Gastroesophageal sphincter (tissue), 4 donors: ENCODE data around the gene RAPGEF1. TPM values are rescaled to one million over a fixed set of nuclear protein-coding genes. Genes with fewer than 3 reads are reported as not detected.
A peak's percentile ranks its signal among the peaks of the same experiment; 100 is the strongest.

Experiments
- ATAC-seq: fragments of 150-250 bp; one replicate; pipeline ENCODE4 v1.9.1; 2016; ENCODE audit warnings: mild to moderate bottlenecking, moderate library complexity
- H3K27ac ChIP-seq, 4 donors: fragments of 200-600 bp; sonication (generic) in 3 of 4; 1 replicate in 3 of 4; 2 replicates in 1 of 4; pipeline ENCODE4 v1.5.1; 2016 to 2019
- H3K27me3 ChIP-seq: fragments of 200-600 bp; sonication (generic); one replicate; pipeline ENCODE4 v1.5.1; 2019
- H3K36me3 ChIP-seq, 2 donors: fragments of 200-600 bp; sonication (generic); one replicate each; pipeline ENCODE4 v1.5.1; 2019; ENCODE audit warnings: control low read depth in 1 of 2
- H3K4me1 ChIP-seq, 3 donors: fragments of 200-600 bp; sonication (generic); 1 replicate in 2 of 3; 2 replicates in 1 of 3; pipeline ENCODE4 v1.5.1; 2016 to 2019; ENCODE audit warnings: control low read depth in 2 of 3
- H3K4me3 ChIP-seq, 2 donors: fragments of 200-600 bp; sonication (generic); one replicate each; pipeline ENCODE4 v1.5.1; 2019; ENCODE audit warnings: mild to moderate bottlenecking in 1 of 2, moderate library complexity in 1 of 2
- H3K9me3 ChIP-seq, 3 donors: fragments of 200-600 bp; sonication (generic); one replicate each; pipeline ENCODE4 v1.5.1; 2017 to 2019; ENCODE audit warnings: control low read depth in 2 of 3
- EP300 ChIP-seq: sonication (generic); formaldehyde crosslinking; IDR thresholded peaks from one replicate; pipeline ENCODE4 v1.6.1; 2017; ENCODE audit warnings: antibody characterized with exemption, mild to moderate bottlenecking
- POLR2A ChIP-seq, 2 donors: fragments of 450-650 bp; IDR thresholded peaks; one replicate each; pipeline ENCODE4 v1.6.1; 2017; ENCODE audit warnings: antibody characterized with exemption in 2 of 2, mild to moderate bottlenecking in 2 of 2, moderate library complexity in 1 of 2
- POLR2AphosphoS5 ChIP-seq: sonication (generic); formaldehyde crosslinking; IDR thresholded peaks from one replicate; pipeline ENCODE4 v1.6.1; 2017; ENCODE audit warnings: antibody characterized with exemption
- WGBS, 2 donors: methylation state at CpG; one replicate each; pipeline ENCODE4 v1.1.5; 2018; ENCODE audit warnings: low coverage in 1 of 2; 5-methylcytosine and 5-hydroxymethylcytosine counted together
- total RNA-seq, 4 donors: library from RNA; depleted of rRNA; stranded (reverse); fragments of >200 nt; gene quantifications; one replicate each; pipeline ENCODE4 v1.1.0, GENCODE V29; 2016
- TF ChIP-seq, protein P1 (sequence below), 4 experiments: fragments of 200-600 bp in 2 of 4; fragments of 450-650 bp in 2 of 4; sonication (generic) in 1 of 4; IDR thresholded peaks; one replicate each; pipeline ENCODE4 v1.5.1; 2017 to 2019; ENCODE audit warnings: antibody characterized with exemption in 4 of 4, mild to moderate bottlenecking in 2 of 4, moderate library complexity in 2 of 4

Gene RAPGEF1
- total RNA-seq, 4 donors from 2014 or later, result 47.5 to 162 (median 77.6) TPM

DNA sequence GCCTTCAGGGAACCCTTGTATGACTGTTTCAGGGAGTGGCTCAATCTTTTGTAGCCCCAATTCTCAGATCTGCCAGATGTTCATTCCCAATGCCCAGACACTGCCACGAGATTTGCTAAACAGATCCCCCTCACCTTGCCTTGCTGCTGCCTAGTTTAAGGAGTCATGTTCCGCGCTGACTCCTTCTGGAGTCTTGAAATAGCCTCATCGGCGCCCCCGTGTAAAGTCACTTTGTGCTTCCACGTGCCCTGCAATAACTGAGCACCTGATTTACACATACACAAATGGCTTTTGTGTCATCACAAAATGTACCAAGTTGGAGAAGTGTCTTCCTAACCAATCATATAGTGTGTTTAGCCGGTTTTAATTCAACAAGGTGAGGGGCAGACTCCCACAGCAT lies 132.3 kb downstream of the RAPGEF1 start:
- Histone ChIP-seq H3K36me3 (peaks cover 0 to 43% of the 10 kb centered on the region in 2 donors), H3K4me1 (peaks cover 7 to 53% (median 38%) of the 10 kb centered on the region in 3 donors), H3K27ac (peak overlapping the region; percentile 79 to 96 (median 90)), H3K9me3 (no peaks in the 10 kb centered on the region), H3K4me3 (no peak overlapping the region), H3K27me3 (no peaks in the 10 kb centered on the region)
- ATAC-seq, result no peak
- TF ChIP-seq EP300 (no peak), POLR2AphosphoS5 (no peak), POLR2A (IDR thresholded peaks at IDR 0.05) (no peak)
- TF ChIP-seq, protein P1, sequence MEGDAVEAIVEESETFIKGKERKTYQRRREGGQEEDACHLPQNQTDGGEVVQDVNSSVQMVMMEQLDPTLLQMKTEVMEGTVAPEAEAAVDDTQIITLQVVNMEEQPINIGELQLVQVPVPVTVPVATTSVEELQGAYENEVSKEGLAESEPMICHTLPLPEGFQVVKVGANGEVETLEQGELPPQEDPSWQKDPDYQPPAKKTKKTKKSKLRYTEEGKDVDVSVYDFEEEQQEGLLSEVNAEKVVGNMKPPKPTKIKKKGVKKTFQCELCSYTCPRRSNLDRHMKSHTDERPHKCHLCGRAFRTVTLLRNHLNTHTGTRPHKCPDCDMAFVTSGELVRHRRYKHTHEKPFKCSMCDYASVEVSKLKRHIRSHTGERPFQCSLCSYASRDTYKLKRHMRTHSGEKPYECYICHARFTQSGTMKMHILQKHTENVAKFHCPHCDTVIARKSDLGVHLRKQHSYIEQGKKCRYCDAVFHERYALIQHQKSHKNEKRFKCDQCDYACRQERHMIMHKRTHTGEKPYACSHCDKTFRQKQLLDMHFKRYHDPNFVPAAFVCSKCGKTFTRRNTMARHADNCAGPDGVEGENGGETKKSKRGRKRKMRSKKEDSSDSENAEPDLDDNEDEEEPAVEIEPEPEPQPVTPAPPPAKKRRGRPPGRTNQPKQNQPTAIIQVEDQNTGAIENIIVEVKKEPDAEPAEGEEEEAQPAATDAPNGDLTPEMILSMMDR (IDR thresholded peaks at IDR 0.05), result no peak
- 31 to 94% methylated on average over 3 to 6 of the region's 8 CpGs for WGBS, 2 donors

DNA sequence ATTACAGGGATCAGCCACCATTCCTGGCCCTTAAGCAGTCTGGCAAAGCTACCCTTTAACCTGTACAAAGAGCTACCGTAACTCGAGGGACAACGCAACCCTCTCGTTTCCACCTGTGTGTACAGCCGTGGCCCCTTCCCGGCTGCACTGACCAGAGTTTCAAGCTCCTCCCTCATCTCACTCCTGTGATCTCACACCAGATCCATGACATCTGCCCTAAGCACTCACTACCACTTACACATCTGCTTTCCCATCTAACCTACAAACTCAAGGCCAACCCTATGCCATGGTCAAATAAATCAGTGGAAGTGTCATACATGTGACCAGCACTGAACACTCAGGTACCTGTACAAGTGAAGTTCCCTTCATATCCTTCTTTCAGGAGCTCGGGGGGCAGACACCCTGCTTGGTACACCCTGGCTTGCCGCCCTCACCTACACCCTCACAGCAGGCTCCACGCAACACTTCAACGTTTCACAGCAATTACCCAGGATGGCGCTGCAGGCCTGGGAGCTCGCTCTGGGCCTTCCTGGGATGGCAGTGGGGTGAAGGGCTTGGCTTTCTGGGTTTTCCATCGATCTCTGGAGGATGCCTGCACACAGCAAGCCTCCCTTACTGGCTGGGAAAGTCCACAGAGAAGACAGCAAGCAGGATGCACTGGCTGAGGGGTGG lies 132.8 kb downstream of the RAPGEF1 start:
- Histone ChIP-seq H3K27me3 (no peaks in the 10 kb centered on the region), H3K4me3 (no peak overlapping the region), H3K4me1 (peaks cover 7 to 53% (median 38%) of the 10 kb centered on the region in 3 donors), H3K36me3 (peaks cover 0 to 43% of the 10 kb centered on the region in 2 donors), H3K9me3 (no peaks in the 10 kb centered on the region), H3K27ac (peak overlapping the region in 3 of 4 donors; percentile 88 to 96 (median 91))
- TF ChIP-seq, protein P1 (IDR thresholded peaks at IDR 0.05), result no peak
- no peak for TF ChIP-seq POLR2A (IDR thresholded peaks at IDR 0.05)
- no peak for TF ChIP-seq POLR2AphosphoS5
- TF ChIP-seq EP300, result no peak
- WGBS, 2 donors, result 86 to 93% methylated on average over 3 to 4 of the region's 13 CpGs
- no peak for ATAC-seq

DNA sequence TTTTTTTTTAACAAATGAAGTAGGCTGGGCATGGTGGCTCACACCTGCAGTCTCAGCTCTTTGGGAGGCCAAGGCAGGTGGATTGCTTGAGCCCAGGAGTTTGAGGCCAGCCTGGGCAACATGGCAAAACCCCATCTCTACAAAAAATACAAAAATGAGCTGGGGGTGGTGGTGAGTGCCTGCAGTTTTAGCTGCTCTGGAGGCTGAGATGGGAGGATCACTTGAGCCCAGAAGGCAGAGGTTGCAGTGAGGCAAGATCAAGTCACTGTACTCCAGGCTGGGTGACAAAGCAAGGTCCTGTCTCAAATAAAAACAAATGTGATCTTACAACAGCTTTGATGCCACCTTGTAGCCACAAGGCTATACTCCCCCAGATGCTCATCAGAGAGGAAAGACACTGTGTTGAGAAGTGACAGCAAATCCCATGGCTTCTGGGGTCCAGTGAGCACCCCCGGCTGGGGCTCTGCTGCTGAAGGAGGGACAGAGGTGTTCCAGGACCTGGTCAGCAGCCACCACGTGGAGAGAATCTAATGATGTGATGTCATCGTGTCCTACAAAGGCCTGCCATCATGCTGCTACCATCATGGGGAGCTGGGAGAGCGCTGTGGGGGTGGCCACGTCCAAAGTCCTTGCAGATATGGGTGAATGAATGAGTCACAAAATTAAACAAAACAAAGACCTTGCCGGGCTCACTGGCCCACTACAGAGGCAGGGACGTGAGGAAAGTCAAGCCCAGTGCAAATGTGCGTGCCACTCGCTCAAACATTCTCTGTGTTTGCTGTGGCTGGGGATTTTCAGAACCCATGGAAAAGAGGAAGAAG lies 133.9 kb downstream of the RAPGEF1 start:
- no peak for ATAC-seq
- TF ChIP-seq POLR2A (IDR thresholded peaks at IDR 0.05) (no peak), POLR2AphosphoS5 (no peak), EP300 (no peak)
- TF ChIP-seq, protein P1 (IDR thresholded peaks at IDR 0.05), result no peak
- H3K4me1 ChIP-seq, result peaks cover 7 to 49% (median 34%) of the 10 kb centered on the region in 3 donors
- H3K27ac ChIP-seq, result peak overlapping the region in 3 of 4 donors; percentile 40 to 91 (median 88)
- H3K27me3 ChIP-seq, result no peaks in the 10 kb centered on the region
- H3K36me3 ChIP-seq, result peaks cover 0 to 52% of the 10 kb centered on the region in 2 donors
- no peaks in the 10 kb centered on the region for H3K9me3 ChIP-seq
- no peak overlapping the region for H3K4me3 ChIP-seq
- WGBS, 2 donors, result 61 to 87% methylated on average over 4 to 6 of the region's 9 CpGs

DNA sequence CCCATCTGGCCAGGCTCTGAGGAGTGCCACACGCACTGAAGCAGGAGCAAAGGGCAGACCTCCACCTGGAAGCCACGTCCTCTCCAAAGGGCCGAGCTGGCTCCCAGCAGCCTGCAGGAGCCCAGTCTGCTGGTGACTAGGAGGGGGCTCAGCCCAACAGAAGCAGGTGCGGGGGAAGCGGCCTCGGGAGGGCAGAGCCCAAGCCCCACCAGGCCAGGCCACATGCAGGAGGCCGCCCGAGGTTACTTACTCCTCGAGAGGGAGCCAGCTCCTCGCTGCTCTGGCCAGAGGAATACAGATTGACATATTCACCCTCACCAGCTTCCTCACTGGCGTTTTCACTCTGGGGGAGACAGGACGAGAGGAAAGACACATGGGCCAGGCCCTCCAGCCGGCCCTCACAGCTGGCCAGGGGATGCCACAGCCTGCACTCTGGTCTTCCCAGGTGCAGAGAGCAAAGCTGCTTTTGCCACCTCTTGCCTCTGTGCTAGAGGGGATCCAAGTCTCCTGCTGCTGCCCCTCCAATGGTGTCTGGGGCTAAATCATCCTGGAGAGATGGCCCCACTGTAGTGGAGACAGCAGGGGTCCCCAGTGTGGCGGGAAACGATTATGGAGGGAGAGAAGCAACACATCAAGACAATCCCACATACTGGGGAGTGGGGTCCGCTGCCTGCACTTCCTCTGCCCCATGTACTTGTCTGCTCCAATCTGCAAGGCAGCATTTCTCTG lies 136.0 kb downstream of the RAPGEF1 start:
- no peak overlapping the region for H3K4me3 ChIP-seq
- no peaks in the 10 kb centered on the region for H3K27me3 ChIP-seq
- peaks cover 0 to 28% (median 14%) of the 10 kb centered on the region in 3 donors for H3K4me1 ChIP-seq
- H3K27ac ChIP-seq, result no peak overlapping the region
- TF ChIP-seq POLR2A (IDR thresholded peaks at IDR 0.05), result no peak
- no peak for TF ChIP-seq POLR2AphosphoS5
- TF ChIP-seq, protein P1 (IDR thresholded peaks at IDR 0.05), result no peak
- TF ChIP-seq EP300, result no peak
- H3K36me3 ChIP-seq, result peaks cover 0 to 73% of the 10 kb centered on the region in 2 donors
- WGBS, 2 donors, result 100% methylated on average over 1 of the region's 16 CpGs; no CpG with 5 or more reads in 1 of the 2 donors
- H3K9me3 ChIP-seq, result no peaks in the 10 kb centered on the region
- ATAC-seq, result no peak
